ENCODE results near the gene PNPLA2.

- TF ChIP-seq POLR2A (IDR thresholded peaks at IDR 0.05; ENCODE audit: low read depth) (no peak), CTCF (IDR thresholded peaks at IDR 0.05) (no peak), EP300 (IDR thresholded peaks at IDR 0.05) (no peak), POLR2AphosphoS5 (IDR thresholded peaks at IDR 0.05) (no peak)
These were observed 36.1 kb downstream of the PNPLA2 start for GRCh38 chr11:854601-855329.

All from esophagus muscularis mucosa (tissue), 4 donors.